Activated CD8-positive, alpha-beta memory T cell treated with anti-CD3 and anti-CD28 coated beads for 48 hours (primary cell): ENCODE measurements around the gene LUM.

Experiments
- DNase-seq, 3 experiments: peaks; one replicate each; pipeline ENCODE4 v3.0.0-alpha.2; 2020; ENCODE audit warnings: low read depth in 2 of 3, low spot score in 2 of 3

Gene LUM

GRCh38 chr12:91111366-91112325 lies at the start of gene LUM:
Gene LUM, minus strand, starts transcription at chr12:91111494. Its CDS starts 2,515 bp downstream, at chr12:91108979.
- no peak for DNase-seq

GRCh38 chr12:91161009-91161408 lies 49.7 kb upstream of the LUM start:
- no peak for DNase-seq

GRCh38 chr12:91155990-91156389 lies 44.7 kb upstream of the LUM start:
- no peak for DNase-seq

GRCh38 chr12:91154131-91154530 lies 42.8 kb upstream of the LUM start:
- no peak for DNase-seq

- no peak for DNase-seq
Observed at GRCh38 chr12:91144053-91144452, 32.8 kb upstream of the LUM start.

GRCh38 chr12:91143206-91143605 lies 31.9 kb upstream of the LUM start:
- no peak for DNase-seq

GRCh38 chr12:91142221-91142631 lies 30.9 kb upstream of the LUM start:
- DNase-seq, result no peak

GRCh38 chr12:91140026-91140931 lies 29.0 kb upstream of the LUM start:
- no peak for DNase-seq

GRCh38 chr12:91139286-91139685 lies 28.0 kb upstream of the LUM start:
- DNase-seq, result no peak

GRCh38 chr12:91138337-91138920 lies 27.1 kb upstream of the LUM start:
- DNase-seq, result no peak

GRCh38 chr12:91133871-91134270 lies 22.6 kb upstream of the LUM start:
- no peak for DNase-seq

- DNase-seq, result no peak
Observed at GRCh38 chr12:91129662-91130362, 18.5 kb upstream of the LUM start.

GRCh38 chr12:91127751-91128150 lies 16.5 kb upstream of the LUM start:
- no peak for DNase-seq

- DNase-seq, result no peak
Observed at GRCh38 chr12:91127306-91127705, 16.0 kb upstream of the LUM start.

GRCh38 chr12:91126516-91126915 lies 15.2 kb upstream of the LUM start:
- no peak for DNase-seq

GRCh38 chr12:91123236-91123916 lies 12.1 kb upstream of the LUM start:
- DNase-seq, result no peak

- no peak for DNase-seq
Observed at GRCh38 chr12:91120781-91121180, 9.5 kb upstream of the LUM start.

GRCh38 chr12:91119089-91119488 lies 7.8 kb upstream of the LUM start:
- DNase-seq, result no peak

GRCh38 chr12:91113621-91114020 lies 2.3 kb upstream of the LUM start:
- no peak for DNase-seq

GRCh38 chr12:91110311-91110924 lies 876 bp downstream of the LUM start:
- no peak for DNase-seq
